SW480 (cell line): Measurements from ENCODE around the gene CPO.

Source experiments
- DNase-seq: peaks from one replicate; pipeline ENCODE4 v3.0.0-alpha.2; 2016; ENCODE audit warnings: low spot score

The CPO gene

GRCh38 chr2:207015901-207016300 lies 76.6 kb downstream of the CPO start:
- DNase-seq, result no peak
